Right cardiac atrium (tissue), 5 donors: ENCODE measurements around the gene TIMM44. TPM values are rescaled to one million over a fixed set of nuclear protein-coding genes. Genes with fewer than 3 reads are reported as not detected.

Experiments used
- ATAC-seq, 2 donors: fragments of 200-7000 bp; cut with Tn5 transposase; one replicate each; pipeline versions ENCODE4 v1.8.0 to v1.9.1; 2020; ENCODE audit warnings: moderate library complexity in 2 of 2, mild to moderate bottlenecking in 1 of 2
- DNase-seq, 3 donors: peaks; one replicate each; pipeline ENCODE4 v3.0.0-alpha.2; 2020
- H3K27ac ChIP-seq: one replicate; pipeline ENCODE4 v1.5.1; 2013; ENCODE audit warnings: mild to moderate bottlenecking, low read length, control low read depth, moderate library complexity
- H3K27me3 ChIP-seq: one replicate; pipeline ENCODE4 v1.6.1; 2013; ENCODE audit not compliant: control insufficient read depth, insufficient read depth
- H3K4me1 ChIP-seq: one replicate; pipeline ENCODE4 v1.6.1; 2013; ENCODE audit warnings: low read length; ENCODE audit not compliant: control insufficient read depth, insufficient read depth
- H3K4me3 ChIP-seq: one replicate; pipeline ENCODE4 v1.5.1; 2013; ENCODE audit warnings: low read length, control low read depth
- H3K9me3 ChIP-seq: one replicate; pipeline ENCODE4 v1.6.1; 2013; ENCODE audit warnings: low read length; ENCODE audit not compliant: control insufficient read depth
- WGBS: extraction: QIAGEN DNeasy Blood & Tissue Kit; methylation state at CpG from one replicate; pipeline ENCODE4 v1.1.7; 2013; 5-methylcytosine and 5-hydroxymethylcytosine counted together
- intact Hi-C, 4 donors: fragments of 100-400 bp; cut with DNase I; formaldehyde crosslinking; loops; one replicate each; pipeline versions ENCODE4 v1.11.0 to v1.14.0; 2022 to 2023
- polyA plus RNA-seq: library from polyadenylated mRNA; stranded (reverse); fragments of 200-250 nt; gene quantifications from one replicate; pipeline ENCODE4 v1.2.3, GENCODE V29; 2013
- total RNA-seq, 4 donors: library from RNA; stranded (reverse); fragmentation: NEBNext Ultra II Directional; extraction: Animal tissue kit (Norgen Biotek cat#: 25700); gene quantifications; one replicate each; pipeline ENCODE4 v1.2.1, GENCODE V29; 2021
- donor health status: healthy with polysubstance abuse.
- donor health status: DM: no; HTN: yes; CAD: no.
- donor health status: DM: no; HTN: no; CAD: no.
- donor health status: DM: no; HTN: yes; CAD: no; lungs with severe emphysema.
- donor health status: DM: yes; HTN: yes; CAD: no.

TIMM44 gene
- total and polyA plus RNA-seq, 5 donors = 51.1 to 88.9 (median 64.6) TPM

- no peak overlapping the region for H3K4me3 ChIP-seq
- no peaks in the 10 kb centered on the region for H3K9me3 ChIP-seq
- no peak for DNase-seq
- intact Hi-C loops = no loop called here
- 75% methylated on average over 18 of the region's 18 CpGs for WGBS
- peak in 1 of 2 donors; percentile 35 for ATAC-seq
- no peaks in the 10 kb centered on the region for H3K4me1 ChIP-seq
- H3K27ac ChIP-seq = no peak overlapping the region
- no peaks in the 10 kb centered on the region for H3K27me3 ChIP-seq
Measured at GRCh38 chr19:7879111-7879807, 64.2 kb downstream of the TIMM44 start.

GRCh38 chr19:7877249-7877836, 66.1 kb downstream of the TIMM44 start:
- DNase-seq (no peak), ATAC-seq (no peak)
- intact Hi-C loops = no loop called here
- 62% methylated on average over 6 of the region's 6 CpGs for WGBS
- Histone ChIP-seq H3K27ac (no peak overlapping the region), H3K4me3 (no peak overlapping the region), H3K4me1 (no peaks in the 10 kb centered on the region), H3K9me3 (no peaks in the 10 kb centered on the region), H3K27me3 (no peaks in the 10 kb centered on the region)

Other genes starting within 250 kb of the TIMM44 start
- not detected for gene FCER2, start 241.5 kb downstream of the TIMM44 start, total RNA-seq
- 0.09 TPM for gene FCER2, start 241.5 kb downstream of the TIMM44 start, polyA plus RNA-seq
- 1 to 10 TPM in 2 of 4 donors, under 1 TPM in 2; 0.54 to 1.6 (median 1.1) TPM for gene CLEC4G, start 211.6 kb downstream of the TIMM44 start, total RNA-seq
- 0.32 TPM for gene CLEC4G, start 211.6 kb downstream of the TIMM44 start, polyA plus RNA-seq
- 10 to 100 TPM in 1 of 4 donors, 1 to 10 TPM in 3; 3.7 to 10.7 (median 9.1) TPM for gene CD209, start 196.1 kb downstream of the TIMM44 start, total RNA-seq
- gene CD209, start 196.1 kb downstream of the TIMM44 start, polyA plus RNA-seq = 0.68 TPM
- gene CLEC4M, start 180.4 kb downstream of the TIMM44 start, total RNA-seq = not detected
- not detected for gene CLEC4M, start 180.4 kb downstream of the TIMM44 start, polyA plus RNA-seq
- gene EVI5L, start 113.4 kb downstream of the TIMM44 start, total RNA-seq = 10 to 100 TPM; 17.7 to 20.5 (median 18.6) TPM
- 22.2 TPM for gene EVI5L, start 113.4 kb downstream of the TIMM44 start, polyA plus RNA-seq
- under 1 TPM in 2 of 4 donors, not detected in 2; 0.29 to 0.34 TPM for gene PRR36, start 69.3 kb downstream of the TIMM44 start, total RNA-seq
- gene PRR36, start 69.3 kb downstream of the TIMM44 start, polyA plus RNA-seq = 0.11 TPM
- 1 to 10 TPM in 2 of 4 donors, under 1 TPM in 2; 0.93 to 1.2 (median 0.97) TPM for gene LRRC8E, start 55.2 kb downstream of the TIMM44 start, total RNA-seq
- 0.36 TPM for gene LRRC8E, start 55.2 kb downstream of the TIMM44 start, polyA plus RNA-seq
- gene MAP2K7, start 39.8 kb downstream of the TIMM44 start, total RNA-seq = 10 to 100 TPM; 23.2 to 32.6 (median 28.5) TPM
- 26.9 TPM for gene MAP2K7, start 39.8 kb downstream of the TIMM44 start, polyA plus RNA-seq
- gene TGFBR3L, start 28.8 kb downstream of the TIMM44 start, total RNA-seq = 10 to 100 TPM in 3 of 4 donors, 1 to 10 TPM in 1; 8.0 to 17.6 (median 14.5) TPM
- gene TGFBR3L, start 28.8 kb downstream of the TIMM44 start, polyA plus RNA-seq = 2.4 TPM
- gene SNAPC2, start 23.3 kb downstream of the TIMM44 start, total RNA-seq = 10 to 100 TPM in 3 of 4 donors, 1 to 10 TPM in 1; 9.6 to 14.4 (median 11.0) TPM
- 12.2 TPM for gene SNAPC2, start 23.3 kb downstream of the TIMM44 start, polyA plus RNA-seq
- gene CTXN1, start 17.5 kb downstream of the TIMM44 start, total RNA-seq = under 1 TPM in 2 of 4 donors, not detected in 2; 0.24 to 0.34 TPM
- gene CTXN1, start 17.5 kb downstream of the TIMM44 start, polyA plus RNA-seq = 0.16 TPM
- gene ELAVL1, start 62.0 kb upstream of the TIMM44 start, total RNA-seq = 10 to 100 TPM; 55.4 to 67.5 (median 64.6) TPM
- 28.4 TPM for gene ELAVL1, start 62.0 kb upstream of the TIMM44 start, polyA plus RNA-seq
- not detected for gene CCL25, start 109.1 kb upstream of the TIMM44 start, total RNA-seq
- not detected for gene CCL25, start 109.1 kb upstream of the TIMM44 start, polyA plus RNA-seq
- not detected for gene FBN3, start 205.9 kb upstream of the TIMM44 start, total RNA-seq
- gene FBN3, start 205.9 kb upstream of the TIMM44 start, polyA plus RNA-seq = not detected